OCI-LY7 (cell line): ENCODE data around the gene TGFBR3.

Experiments used
- EZH2phosphoT487 ChIP-seq: fragments of 200-600 bp; sonication (generic); IDR thresholded peaks from 2 replicates; pipeline ENCODE4 v1.6.1; 2018; ENCODE audit warnings: low read depth, borderline replicate concordance, mild to moderate bottlenecking, mixed run types, antibody characterized with exemption, low read length, moderate library complexity, mixed read lengths
- TF ChIP-seq, protein P1 (sequence below): fragments of 200-600 bp; sonication (generic); conservative IDR thresholded peaks from 2 replicates; pipeline ENCODE4 v1.5.1; 2014; ENCODE audit warnings: mild to moderate bottlenecking, antibody characterized with exemption, low read length, moderate library complexity, mixed read lengths

DNA sequence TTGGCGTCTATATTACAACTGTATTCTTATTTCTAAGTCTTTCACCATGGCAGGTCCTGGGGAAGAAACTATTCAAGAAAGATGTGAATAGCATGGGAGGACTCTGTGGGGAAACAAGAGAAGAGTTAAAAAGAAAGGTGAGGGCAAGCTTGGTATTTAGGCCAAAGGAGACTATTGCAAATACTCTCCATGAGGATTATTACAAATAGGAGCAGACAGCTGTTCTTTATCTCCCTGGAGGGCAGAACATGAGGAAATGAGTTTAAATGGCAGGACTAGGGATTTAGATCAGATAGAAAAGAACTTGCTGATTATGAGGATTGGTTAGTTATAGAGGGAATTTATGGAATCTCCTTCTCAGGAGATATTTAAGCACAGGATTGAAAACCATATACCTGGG lies 198.5 kb downstream of the TGFBR3 start:
- TF ChIP-seq, protein P1, sequence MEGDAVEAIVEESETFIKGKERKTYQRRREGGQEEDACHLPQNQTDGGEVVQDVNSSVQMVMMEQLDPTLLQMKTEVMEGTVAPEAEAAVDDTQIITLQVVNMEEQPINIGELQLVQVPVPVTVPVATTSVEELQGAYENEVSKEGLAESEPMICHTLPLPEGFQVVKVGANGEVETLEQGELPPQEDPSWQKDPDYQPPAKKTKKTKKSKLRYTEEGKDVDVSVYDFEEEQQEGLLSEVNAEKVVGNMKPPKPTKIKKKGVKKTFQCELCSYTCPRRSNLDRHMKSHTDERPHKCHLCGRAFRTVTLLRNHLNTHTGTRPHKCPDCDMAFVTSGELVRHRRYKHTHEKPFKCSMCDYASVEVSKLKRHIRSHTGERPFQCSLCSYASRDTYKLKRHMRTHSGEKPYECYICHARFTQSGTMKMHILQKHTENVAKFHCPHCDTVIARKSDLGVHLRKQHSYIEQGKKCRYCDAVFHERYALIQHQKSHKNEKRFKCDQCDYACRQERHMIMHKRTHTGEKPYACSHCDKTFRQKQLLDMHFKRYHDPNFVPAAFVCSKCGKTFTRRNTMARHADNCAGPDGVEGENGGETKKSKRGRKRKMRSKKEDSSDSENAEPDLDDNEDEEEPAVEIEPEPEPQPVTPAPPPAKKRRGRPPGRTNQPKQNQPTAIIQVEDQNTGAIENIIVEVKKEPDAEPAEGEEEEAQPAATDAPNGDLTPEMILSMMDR = no peak
- TF ChIP-seq EZH2phosphoT487 = no peak
